Measurements from ENCODE around the gene TEX2. TPM values are rescaled to one million over a fixed set of nuclear protein-coding genes. Genes with fewer than 3 reads are reported as not detected.
A peak's percentile ranks its signal among the peaks of the same experiment; 100 is the strongest.

TEX2 gene
- total and polyA plus RNA-seq, 2 donors (not counting 3 experiments of a cell fraction or from before 2014, with no cell fraction given), result 13.3 to 25.8 TPM

- CTCF ChIA-PET, result interaction anchor here (0.7 to 3.3 kb wide), 13 partner anchors 20 to 253 kb away, joined by 3 to 26 read pairs (median 5); no protein-coding TSS in a partner anchor
- dilution Hi-C loops (cut with MboI; ENCODE audit: extremely low pct_ligation_motif_present, low sequenced_read_pairs), result no loop called here
- peak; percentile 75 for TF ChIP-seq POLR2A (IDR thresholded peaks at IDR 0.05; ENCODE audit: low read depth, low read length)
- TF ChIP-seq CTCF (IDR thresholded peaks at IDR 0.05; ENCODE audit: extremely low read depth in 1 of 2, insufficient read depth in 1 of 2, low read depth in 1 of 2, low read length in 2 of 2), result peak; percentile 45 to 56
- no peak for TF ChIP-seq MAX (IDR thresholded peaks at IDR 0.05; ENCODE audit: insufficient read depth, insufficient read length)
- peak; percentile 78 for TF ChIP-seq JUN (IDR thresholded peaks at IDR 0.05; ENCODE audit: borderline replicate concordance, insufficient read depth, insufficient read length, low read depth)
- peak; percentile 93 for TF ChIP-seq GATA2 (IDR thresholded peaks at IDR 0.05; ENCODE audit: insufficient read depth, insufficient read length, low read depth, low read length)
- TF ChIP-seq POLR2AphosphoS5 (IDR thresholded peaks at IDR 0.05; ENCODE audit: insufficient read depth, low read depth, low read length), result peak; percentile 80
- no peak for TF ChIP-seq MYC (IDR thresholded peaks at IDR 0.05; ENCODE audit: low read depth, low read length)
- no peak for TF ChIP-seq EZH2 (IDR thresholded peaks at IDR 0.05; ENCODE audit: borderline replicate concordance, low read depth, low read length, severe bottlenecking)
- peak; percentile 46 for TF ChIP-seq FOS (IDR thresholded peaks at IDR 0.05; ENCODE audit: borderline replicate concordance, insufficient read depth, low read length)
Observed at GRCh38 chr17:64172510-64172909, 90.5 kb downstream of the TEX2 start.

More at GRCh38 chr17:64172510-64172909, 90.5 kb downstream of the TEX2 start:
- Histone ChIP-seq H3K36me3 (ENCODE audit: control insufficient read depth in 2 of 2, extremely low read depth in 1 of 2, insufficient read depth in 2 of 2, low read length in 2 of 2) (peaks cover 0 to 4% of the 10 kb centered on the region in 2 experiments), H4K20me1 (replicated peaks; ENCODE audit: control insufficient read depth, extremely low read depth, insufficient read depth, low read length) (no peaks in the 10 kb centered on the region), H3K4me1 (ENCODE audit: control insufficient read depth, extremely low read depth, insufficient read depth, low read length) (peaks cover 37% of the 10 kb centered on the region), H3K9ac (replicated peaks; ENCODE audit: extremely low read depth, insufficient read depth, low read length) (no peak overlapping the region), H3K9me3 (replicated peaks; ENCODE audit: control insufficient read depth, insufficient read depth, low read length) (no peaks in the 10 kb centered on the region), H3K9me1 (replicated peaks; ENCODE audit: control insufficient read depth, extremely low read depth, insufficient read depth, low read length) (no peaks in the 10 kb centered on the region), H2AFZ (ENCODE audit: low read depth, low read length) (no peak overlapping the region), H3K27me3 (ENCODE audit: control insufficient read depth in 2 of 2, insufficient read depth in 2 of 2, low read length in 2 of 2) (no peaks in the 10 kb centered on the region), H3K79me2 (ENCODE audit: control insufficient read depth, insufficient read depth, low read length) (no peaks in the 10 kb centered on the region), H3K4me2 (ENCODE audit: insufficient read depth, low read length) (peak overlapping the region; percentile 20), H3K27ac (ENCODE audit: insufficient read depth, low read depth, low read length) (peak overlapping the region; percentile 84), H3K4me3 (replicated peaks in 1 of 3; ENCODE audit: insufficient read depth in 1 of 3, low read depth in 1 of 3, low read length in 3 of 3) (no peak overlapping the region)
- intact Hi-C loops (cut with micrococcal nuclease), result loop anchor here (1.0 to 5.0 kb wide), 6 partner anchors 27 to 143 kb away; partner anchors contain the start of genes ERN1 and TEX2
- DNase-seq (ENCODE audit: low read depth, low spot score), result peak; percentile 94
- POLR2A ChIA-PET, result interaction anchor here (1.2 to 3.3 kb wide), 2 partner anchors 25 to 27 kb away, joined by 7 to 13 read pairs; no protein-coding TSS in a partner anchor
- peak; percentile 91 for FAIRE-seq
- BruUV-seq (replicated peaks), result no TSS peak

Measured in endothelial cell of umbilical vein (primary cell).